NCI-H1436 (cell line): Measurements from ENCODE around the gene SLK.
A peak's percentile ranks its signal among the peaks of the same experiment; 100 is the strongest.

Experiments
- DNase-seq: peaks from one replicate; lab custom pipeline; 2025; lab: John Stamatoyannopoulos, UW

Gene SLK

GRCh38 chr10:103966671-103967447 lies at the start of gene SLK:
Gene SLK, plus strand, starts transcription at chr10:103967140. Its CDS starts 606 bp downstream, at chr10:103967746.
- DNase-seq, result peak; percentile 74

- DNase-seq, result no peak
These were observed 49.5 kb upstream of the SLK start for GRCh38 chr10:103917302-103918052.

- peak; percentile 97 for DNase-seq
These were observed 48.7 kb upstream of the SLK start, which contains the start of gene STN1 for GRCh38 chr10:103918053-103918846. Gene STN1, minus strand, starts transcription at chr10:103918184. Its CDS starts 590 bp downstream, at chr10:103917594.

GRCh38 chr10:103919648-103920025 lies 47.3 kb upstream of the SLK start:
- DNase-seq, result no peak

- DNase-seq, result no peak
These were observed 45.7 kb upstream of the SLK start for GRCh38 chr10:103921248-103921647.

- peak; percentile 46 for DNase-seq
These were observed 45.2 kb upstream of the SLK start for GRCh38 chr10:103921750-103922195.

GRCh38 chr10:103922659-103923058 lies 44.3 kb upstream of the SLK start:
- DNase-seq, result no peak

- no peak for DNase-seq
These were observed 43.4 kb upstream of the SLK start for GRCh38 chr10:103923502-103923901.

GRCh38 chr10:103925591-103925990 lies 41.3 kb upstream of the SLK start:
- DNase-seq, result no peak

GRCh38 chr10:103926722-103927319 lies 40.1 kb upstream of the SLK start:
- DNase-seq, result no peak

- DNase-seq, result no peak
These were observed 38.2 kb upstream of the SLK start for GRCh38 chr10:103928784-103929183.

- peak; percentile 18 for DNase-seq
These were observed 37.5 kb upstream of the SLK start for GRCh38 chr10:103929381-103929921.

- DNase-seq, result no peak
These were observed 36.5 kb upstream of the SLK start for GRCh38 chr10:103930449-103930848.

GRCh38 chr10:103930881-103931280 lies 36.1 kb upstream of the SLK start:
- DNase-seq, result no peak

GRCh38 chr10:103931603-103932002 lies 35.3 kb upstream of the SLK start:
- DNase-seq, result no peak

GRCh38 chr10:103932271-103932670 lies 34.7 kb upstream of the SLK start:
- DNase-seq, result no peak

- no peak for DNase-seq
These were observed 34.0 kb upstream of the SLK start for GRCh38 chr10:103932971-103933370.

GRCh38 chr10:103933557-103934121 lies 33.3 kb upstream of the SLK start:
- DNase-seq, result no peak

- DNase-seq, result no peak
These were observed 32.6 kb upstream of the SLK start for GRCh38 chr10:103934308-103934707.

GRCh38 chr10:103936022-103936421 lies 30.9 kb upstream of the SLK start:
- DNase-seq, result no peak

- no peak for DNase-seq
These were observed 27.4 kb upstream of the SLK start for GRCh38 chr10:103939522-103939921.
